Astrocyte of the spinal cord (primary cell): ENCODE measurements around the gene GFRA3.
A peak's percentile ranks its signal among the peaks of the same experiment; 100 is the strongest.

Experiments used
- DNase-seq: peaks from one replicate; pipeline ENCODE4 v3.0.0; 2011; ENCODE audit warnings: low read depth, low spot score
- H3K4me3 ChIP-seq: 2 replicates; pipeline ENCODE4 v1.5.1; 2011; ENCODE audit warnings: low read depth, mild to moderate bottlenecking, low read length, moderate library complexity
- in situ Hi-C: cut with HindIII; loops from 2 replicates; pipeline ENCODE4 v1.10.0; 2017; ENCODE audit warnings: low sequenced_read_pairs
- TF ChIP-seq, protein P1 (sequence below): IDR thresholded peaks from 2 replicates; pipeline ENCODE4 v1.5.1; 2012; ENCODE audit warnings: low read depth, mild to moderate bottlenecking, low read length, inconsistent platforms

GFRA3 gene

GRCh38 chr5:138240650-138241385, 33.6 kb downstream of the GFRA3 start:
- TF ChIP-seq, protein P1, sequence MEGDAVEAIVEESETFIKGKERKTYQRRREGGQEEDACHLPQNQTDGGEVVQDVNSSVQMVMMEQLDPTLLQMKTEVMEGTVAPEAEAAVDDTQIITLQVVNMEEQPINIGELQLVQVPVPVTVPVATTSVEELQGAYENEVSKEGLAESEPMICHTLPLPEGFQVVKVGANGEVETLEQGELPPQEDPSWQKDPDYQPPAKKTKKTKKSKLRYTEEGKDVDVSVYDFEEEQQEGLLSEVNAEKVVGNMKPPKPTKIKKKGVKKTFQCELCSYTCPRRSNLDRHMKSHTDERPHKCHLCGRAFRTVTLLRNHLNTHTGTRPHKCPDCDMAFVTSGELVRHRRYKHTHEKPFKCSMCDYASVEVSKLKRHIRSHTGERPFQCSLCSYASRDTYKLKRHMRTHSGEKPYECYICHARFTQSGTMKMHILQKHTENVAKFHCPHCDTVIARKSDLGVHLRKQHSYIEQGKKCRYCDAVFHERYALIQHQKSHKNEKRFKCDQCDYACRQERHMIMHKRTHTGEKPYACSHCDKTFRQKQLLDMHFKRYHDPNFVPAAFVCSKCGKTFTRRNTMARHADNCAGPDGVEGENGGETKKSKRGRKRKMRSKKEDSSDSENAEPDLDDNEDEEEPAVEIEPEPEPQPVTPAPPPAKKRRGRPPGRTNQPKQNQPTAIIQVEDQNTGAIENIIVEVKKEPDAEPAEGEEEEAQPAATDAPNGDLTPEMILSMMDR, result no peak
- in situ Hi-C loops, result no loop called here
- no peak overlapping the region for H3K4me3 ChIP-seq
- DNase-seq, result no peak

GRCh38 chr5:138238034-138238433, 36.4 kb downstream of the GFRA3 start:
- in situ Hi-C loops, result no loop called here
- no peak overlapping the region for H3K4me3 ChIP-seq
- DNase-seq, result no peak
- TF ChIP-seq, protein P1, result no peak

DNA sequence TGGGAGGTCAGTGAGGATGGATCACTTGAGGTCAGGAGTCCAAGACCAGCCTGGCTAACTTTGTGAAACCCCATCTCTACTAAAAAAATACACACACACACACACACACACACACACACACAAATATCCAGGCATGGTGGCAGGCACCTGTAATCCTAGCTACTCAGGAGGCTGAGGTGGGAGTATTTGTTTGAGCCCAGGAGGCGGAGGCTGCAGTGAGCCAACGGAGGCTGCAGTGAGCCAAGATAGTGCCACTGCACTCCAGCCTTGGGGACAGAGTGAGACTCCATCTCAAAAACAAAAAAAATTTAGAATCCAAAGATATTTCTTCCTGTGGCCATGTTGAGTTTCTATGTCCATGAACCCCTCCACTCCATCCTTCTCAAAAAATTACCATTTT, 39.8 kb downstream of the GFRA3 start:
- TF ChIP-seq, protein P1, result no peak
- DNase-seq, result no peak
- H3K4me3 ChIP-seq, result no peak overlapping the region
- in situ Hi-C loops, result no loop called here

DNA sequence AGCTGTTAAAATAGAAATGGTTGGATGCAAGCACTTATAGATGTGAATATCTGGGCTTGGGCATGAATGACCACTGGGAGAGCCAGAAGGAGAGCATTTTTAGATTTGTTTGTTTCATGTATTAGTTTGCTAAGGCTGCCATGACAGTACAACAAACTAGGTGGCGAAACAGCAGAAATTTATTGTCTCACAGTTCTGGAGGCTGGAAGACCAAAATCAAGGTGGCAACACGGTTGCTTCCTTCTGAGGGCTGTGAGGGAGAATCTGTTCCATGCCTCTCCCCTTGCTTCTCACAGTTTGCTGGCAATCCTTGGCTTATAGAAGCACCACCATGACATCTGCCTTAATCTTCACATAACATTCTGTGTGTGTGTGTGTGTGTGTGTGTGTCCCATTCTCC, 41.1 kb downstream of the GFRA3 start:
- TF ChIP-seq, protein P1, result no peak
- in situ Hi-C loops, result no loop called here
- H3K4me3 ChIP-seq, result no peak overlapping the region
- no peak for DNase-seq

DNA sequence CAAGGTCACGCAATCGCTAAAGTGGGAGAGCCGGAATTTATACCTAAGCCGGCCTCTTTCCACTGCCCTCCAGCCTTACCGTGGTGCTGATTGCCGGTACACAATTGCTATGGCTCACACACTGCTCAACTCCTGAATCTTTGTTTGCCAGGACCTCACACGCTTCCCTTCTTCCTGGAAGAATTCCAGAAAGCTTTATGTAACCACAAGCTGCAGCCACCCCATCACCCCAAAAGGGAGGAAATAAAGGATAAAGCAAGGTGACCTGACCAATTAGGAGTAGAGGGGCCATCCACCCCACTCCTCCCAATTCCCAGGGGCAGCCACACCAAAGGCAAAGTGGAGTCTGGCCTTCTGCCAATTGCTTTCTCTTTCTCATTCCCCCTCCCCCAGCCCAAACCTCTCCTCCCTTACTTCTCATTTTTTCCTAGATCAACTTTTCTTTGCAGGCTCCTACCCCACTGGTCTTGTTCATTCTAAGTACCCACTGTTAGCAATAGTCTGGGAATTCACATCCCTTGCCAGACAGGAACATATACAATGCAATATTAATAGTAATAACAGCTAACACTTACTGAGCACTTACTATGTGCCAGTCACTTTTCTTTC, 43.3 kb downstream of the GFRA3 start:
- no peak overlapping the region for H3K4me3 ChIP-seq
- peak; percentile 27 for DNase-seq
- TF ChIP-seq, protein P1, result no peak
- in situ Hi-C loops, result no loop called here

DNA sequence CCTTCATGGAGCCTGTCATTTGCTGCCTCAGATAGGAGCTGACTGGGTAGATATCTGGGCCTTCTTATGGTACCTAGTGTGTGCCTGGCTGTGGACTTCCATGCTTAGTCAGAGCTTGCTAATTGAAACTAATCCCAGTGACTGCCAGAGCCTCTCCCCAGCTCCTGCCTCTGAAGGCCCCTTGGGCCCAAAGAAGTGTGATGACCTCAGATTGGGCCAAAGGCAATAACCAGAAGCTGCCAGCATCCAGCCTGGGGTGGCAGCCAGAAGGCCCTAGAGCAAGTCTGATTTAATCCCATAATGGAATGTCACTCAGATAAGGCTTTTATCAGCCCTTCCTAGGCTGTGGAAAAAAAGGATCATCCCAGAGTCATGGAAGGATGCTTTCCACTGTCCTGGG, 44.2 kb downstream of the GFRA3 start:
- TF ChIP-seq, protein P1, result no peak
- H3K4me3 ChIP-seq, result no peak overlapping the region
- in situ Hi-C loops, result no loop called here
- DNase-seq, result no peak
